NCI-H748 (cell line): ENCODE results near the gene FANCE.
A peak's percentile ranks its signal among the peaks of the same experiment; 100 is the strongest.

Source experiments
- DNase-seq: peaks from one replicate; lab custom pipeline; 2025; ENCODE audit not compliant: unreplicated experiment; lab: John Stamatoyannopoulos, UW

The FANCE gene

DNA sequence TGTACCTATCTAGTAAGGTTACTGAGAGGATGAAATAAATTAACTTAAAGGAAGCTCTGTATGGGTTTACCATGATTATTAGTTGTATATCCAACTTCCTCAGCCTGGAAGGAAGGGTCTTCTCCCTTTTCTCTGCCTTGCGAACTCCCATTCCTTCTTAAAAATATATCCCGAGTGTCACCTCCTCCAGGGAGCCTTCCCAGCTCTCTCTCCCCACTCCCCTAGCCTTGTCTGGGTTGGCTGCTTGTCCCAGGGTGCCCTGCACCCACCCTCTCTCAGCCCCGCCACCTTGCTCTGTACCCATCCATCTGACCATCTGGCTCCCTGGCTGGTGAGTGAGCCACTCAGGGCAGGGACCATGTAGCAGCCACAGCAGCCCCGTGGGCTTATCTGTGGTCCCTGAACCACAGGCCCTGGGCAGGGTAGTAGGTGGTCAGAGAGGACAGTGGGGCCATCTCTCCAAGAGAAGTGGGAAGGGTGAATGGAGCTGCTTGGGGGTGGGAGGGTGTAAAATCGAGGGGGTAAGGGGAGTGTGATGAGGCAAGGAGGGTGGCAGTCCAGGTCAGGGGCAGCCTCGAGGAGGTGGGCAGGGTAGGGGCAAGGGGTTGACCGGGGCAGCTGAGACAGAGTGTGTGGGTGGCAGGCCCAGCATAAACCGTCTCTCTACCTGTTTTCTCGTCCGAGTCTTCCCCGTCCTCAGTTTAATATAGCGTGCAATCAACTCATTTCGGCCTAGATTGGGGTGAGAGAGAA is 31.9 kb downstream of the FANCE start:
- DNase-seq: no peak

DNA sequence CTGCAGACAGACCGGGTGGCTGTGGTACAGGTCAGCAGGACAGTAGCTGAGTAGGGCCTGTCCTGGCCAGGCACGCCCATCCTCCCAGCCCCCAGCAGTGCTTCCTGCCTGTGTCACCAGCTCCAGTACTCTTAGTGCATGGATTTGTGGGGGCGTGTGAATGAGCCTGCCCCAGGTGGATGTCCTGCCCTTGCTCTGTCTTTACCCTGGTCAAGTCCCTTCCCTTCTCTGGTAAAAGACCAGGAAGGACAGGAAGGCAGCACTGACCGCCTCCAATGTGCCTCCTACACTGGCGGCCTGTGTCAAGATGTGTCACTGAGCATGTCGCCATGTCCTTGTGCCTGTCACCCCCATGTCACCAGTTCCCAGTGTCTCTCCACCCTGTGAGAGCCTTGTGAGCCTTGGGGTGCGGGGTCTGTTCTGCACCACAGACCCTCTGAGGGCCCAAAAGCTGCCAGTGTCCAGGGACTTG is 32.8 kb downstream of the FANCE start:
- no peak for DNase-seq

DNA sequence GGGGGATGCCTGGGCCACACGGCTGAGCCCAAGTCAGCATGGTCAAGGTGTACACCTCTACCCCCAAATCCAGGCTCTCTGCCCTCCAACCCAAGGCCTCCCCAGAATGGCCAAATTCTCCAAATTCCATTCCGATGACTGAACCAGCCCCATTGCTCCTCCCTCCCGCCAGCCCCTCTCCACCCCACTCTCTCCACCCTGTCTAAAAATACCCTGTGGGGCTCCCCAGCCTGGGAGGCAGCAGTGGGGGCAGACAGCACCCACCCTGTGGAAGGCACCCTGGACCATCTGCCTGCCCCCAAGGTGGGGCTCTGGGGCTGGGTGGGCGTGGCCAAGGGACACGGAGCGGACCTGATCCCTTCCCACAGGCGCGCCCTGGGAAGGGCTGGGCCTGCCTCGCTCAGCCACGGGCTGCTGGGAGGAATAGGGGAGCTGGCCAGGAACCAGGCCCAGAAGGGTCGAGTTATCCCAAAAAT is 33.3 kb downstream of the FANCE start:
- peak; percentile 18 for DNase-seq

DNA sequence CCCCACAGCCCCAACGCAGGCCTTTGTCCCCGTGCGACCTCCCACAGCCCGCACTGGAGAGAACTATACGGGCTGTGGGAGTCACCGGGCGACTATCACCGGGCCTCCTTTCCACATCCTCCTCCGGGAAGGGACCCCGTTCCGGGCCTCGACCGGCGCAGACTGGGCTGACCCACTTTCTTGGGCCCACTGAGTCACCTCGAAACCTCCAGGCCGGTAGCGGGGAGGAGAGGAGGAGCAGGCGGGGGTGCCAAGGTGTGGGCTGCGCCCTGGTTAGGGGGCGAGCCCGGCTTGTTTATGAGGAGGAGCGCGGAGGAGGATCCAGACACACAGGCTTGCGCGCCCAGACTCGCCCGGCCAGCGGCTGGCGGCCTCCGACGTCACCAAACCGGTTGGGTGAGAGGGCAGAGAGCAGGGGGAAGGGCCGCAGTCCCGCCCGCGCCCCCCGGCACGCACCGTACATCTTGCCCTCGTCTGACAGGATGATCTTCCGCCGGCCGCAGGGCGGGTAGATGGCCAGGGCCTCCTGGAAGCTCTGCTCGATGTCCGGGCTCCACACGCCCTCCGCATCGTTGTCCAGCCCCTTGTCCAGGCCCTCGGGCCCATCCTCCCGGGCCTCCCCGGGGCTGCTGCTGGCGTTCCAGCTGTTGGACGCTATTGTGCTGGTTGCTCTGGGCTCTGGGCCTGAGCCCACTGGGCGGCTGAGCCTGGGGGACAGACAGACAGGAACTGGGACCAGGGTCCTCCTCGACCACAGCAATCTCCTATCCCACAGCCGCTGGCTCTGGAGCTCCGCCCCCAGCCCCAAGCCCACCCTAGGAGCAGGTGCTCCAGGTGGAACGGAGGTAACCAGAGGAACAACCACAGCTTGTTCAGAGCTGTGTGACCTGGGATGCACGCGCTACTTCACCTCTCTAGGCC is 34.1 kb downstream of the FANCE start:
- DNase-seq: peak; percentile 93

DNA sequence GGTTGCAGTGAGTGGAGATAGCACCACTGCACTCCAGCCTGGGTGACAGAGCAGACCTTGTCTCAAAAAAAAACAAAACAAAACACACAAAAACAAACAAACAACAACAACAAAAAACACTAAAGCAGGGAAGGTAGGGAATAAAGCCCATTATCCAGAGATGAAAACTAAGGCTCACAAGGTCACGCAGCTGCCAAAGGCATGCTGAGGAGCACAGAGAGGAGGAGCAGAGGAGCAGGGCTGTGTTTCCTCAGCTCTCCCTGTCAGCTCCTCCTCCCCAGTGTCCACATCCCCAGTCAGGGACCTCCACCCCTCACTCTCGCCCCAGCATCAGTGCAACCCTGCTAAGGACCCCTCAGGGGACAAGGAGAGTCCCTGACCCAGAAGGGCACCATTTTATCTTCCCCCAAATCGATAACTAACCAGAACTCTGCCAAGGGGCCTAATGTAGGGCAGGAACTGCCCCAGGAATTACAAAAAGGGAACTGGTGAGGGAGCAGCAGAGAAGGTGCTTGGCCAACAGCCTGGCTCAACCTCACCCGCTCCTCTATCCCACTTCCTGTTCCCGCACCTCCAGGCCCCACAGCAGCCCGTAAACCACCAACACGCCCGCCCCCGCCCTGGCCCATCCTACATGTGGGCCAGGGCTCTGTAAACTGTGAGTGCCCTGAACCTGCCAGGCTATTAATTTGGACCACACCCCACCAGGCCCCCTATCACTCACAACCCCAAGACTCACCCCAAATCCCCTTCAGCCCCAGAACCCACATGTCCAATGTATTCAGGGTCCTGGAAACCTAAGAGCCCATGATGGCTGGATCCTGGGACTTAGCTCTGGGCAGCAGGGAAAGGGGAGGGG is 35.7 kb downstream of the FANCE start:
- DNase-seq: no peak

DNA sequence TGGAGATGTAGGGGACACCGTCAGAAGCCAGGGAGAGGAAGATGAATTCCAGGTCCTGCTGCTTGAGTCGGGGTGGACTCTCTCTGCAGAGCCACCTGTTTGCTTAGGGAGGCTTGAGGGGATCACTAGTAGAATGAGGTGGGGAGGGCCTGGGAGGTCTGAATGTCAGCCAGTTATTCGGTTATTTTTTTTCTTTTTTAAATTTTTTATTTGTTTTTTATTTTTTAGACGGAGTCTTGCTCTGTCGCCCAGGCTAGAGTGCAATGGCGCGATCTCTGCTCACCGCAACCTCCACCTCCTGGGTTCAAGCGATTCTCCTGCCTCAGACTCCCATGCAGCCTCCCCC is 36.4 kb downstream of the FANCE start:
- no peak for DNase-seq

DNA sequence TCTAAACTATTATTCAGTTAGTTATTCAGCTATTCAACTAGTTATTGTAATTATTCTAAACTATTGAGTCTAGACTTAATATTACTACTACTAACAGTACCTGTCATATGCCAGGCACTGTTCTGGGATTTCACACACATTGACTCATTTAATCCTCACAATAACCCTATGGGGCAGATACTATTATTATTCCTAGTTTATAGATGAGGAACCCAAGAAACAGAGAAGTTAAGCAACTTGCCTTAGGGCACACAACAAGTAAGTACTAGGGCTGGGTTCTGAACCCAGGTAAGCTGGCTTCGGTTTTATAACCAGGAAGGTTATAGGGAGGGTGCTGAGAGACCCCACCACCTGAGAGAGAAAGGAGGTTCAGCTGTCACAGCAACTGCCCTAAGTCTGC is 36.9 kb downstream of the FANCE start:
- no peak for DNase-seq

DNA sequence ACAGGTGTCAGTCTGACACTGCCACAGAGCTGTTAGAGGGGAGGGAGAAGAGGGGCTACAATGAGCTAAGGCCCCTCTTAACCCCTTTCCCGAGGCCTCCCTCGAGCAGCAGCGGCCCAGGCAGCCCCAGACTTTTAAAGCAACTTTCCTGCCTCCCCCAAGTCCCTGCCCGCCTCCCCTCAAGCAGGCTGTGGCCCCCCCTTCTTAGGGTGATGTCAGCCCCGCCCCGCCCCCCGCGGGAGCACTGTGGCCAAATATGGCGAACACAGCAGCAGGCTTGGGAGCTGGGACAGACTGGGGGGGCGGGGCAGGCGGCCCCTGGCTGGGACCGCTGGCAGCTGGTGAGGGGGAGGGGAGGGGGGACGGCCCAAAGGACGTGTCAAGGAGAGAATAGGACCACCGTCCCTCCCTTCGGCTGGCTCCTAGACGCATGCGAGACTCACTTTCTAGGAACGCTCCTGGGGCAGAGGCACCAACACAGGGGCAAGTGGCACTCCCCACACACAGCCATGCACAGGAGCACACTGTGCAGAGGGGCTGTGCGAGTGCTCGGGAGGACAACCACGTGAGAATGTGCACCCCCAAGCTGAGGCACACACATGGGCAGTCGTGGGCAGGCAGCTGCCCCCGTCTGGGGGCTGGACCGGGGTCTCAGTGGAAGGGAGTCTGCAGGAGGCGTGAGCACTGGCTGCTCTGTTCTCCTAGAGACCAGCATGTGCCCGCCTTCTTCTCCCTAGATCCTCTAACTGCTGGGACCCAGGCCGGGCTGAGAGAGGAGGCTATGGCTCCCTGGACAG is 38.1 kb downstream of the FANCE start:
- DNase-seq: no peak

DNA sequence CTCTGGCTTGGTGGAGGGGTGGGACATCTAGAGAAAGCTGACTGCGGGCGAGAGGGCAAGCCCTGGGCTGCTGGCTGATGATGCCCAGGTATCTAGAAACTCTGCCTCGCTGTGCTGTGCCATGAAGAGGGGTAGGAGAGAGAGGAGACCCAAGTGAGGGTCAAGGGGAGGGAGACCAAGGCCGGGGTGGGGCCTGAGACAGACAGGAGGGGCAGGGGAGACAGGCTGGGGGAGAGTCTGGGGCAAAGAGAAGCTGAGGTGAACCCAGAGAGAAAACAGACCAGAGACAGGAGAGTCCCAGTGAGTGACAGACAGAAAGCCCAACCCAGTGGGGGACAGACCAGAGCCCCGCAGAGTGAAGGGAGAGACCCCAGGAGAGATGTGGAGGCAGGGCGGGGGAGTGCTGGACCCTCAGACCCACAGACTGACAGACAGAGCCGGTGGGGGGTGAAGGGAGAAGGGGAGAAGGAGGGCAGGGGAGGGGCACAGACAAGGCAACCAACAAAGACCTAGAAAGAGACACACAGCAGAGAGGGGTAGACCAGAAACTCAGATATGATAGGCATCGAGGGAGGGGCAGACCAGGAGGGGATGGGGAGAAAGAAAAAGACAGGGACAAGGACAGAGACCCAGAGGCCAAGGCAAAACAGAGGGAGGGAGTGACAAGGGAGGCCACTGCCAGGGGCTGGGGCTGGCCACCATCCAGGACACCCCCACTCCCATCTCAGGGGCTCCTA is 38.9 kb downstream of the FANCE start:
- no peak for DNase-seq

DNA sequence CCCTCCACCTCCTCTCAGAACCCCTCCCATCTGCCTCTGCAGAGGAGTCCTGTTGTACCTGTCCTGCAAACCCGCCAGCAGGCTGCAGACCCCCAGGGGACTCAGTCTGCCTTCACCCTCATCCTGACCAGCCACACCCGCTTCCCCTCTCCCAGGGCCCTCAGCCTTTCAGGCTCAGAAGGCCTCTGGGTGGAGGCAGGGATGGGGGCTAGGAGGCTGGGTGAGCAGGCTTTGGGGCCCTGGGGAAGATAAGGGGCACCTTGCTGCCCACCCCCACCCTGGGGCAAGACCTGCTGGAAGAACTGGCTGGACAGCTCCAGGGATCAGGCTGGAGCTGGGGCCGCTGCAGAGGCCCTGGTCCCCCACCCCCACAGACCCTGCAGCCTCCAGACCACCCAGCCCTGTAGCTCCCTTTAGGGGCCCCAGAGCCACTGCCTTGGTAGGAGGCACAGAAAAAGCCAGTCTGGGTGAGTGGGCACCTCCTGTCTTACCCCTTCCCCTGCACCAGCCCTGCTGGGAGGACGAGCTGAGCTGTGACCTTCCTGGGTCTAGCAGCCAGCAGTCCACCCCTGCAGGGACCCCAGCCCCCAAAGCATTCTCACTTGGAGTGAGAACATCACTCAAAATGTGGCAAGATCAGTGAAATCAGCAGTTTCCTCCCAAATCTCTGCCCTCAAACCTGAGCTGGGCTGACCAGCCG is 39.6 kb downstream of the FANCE start:
- peak; percentile 27 for DNase-seq

DNA sequence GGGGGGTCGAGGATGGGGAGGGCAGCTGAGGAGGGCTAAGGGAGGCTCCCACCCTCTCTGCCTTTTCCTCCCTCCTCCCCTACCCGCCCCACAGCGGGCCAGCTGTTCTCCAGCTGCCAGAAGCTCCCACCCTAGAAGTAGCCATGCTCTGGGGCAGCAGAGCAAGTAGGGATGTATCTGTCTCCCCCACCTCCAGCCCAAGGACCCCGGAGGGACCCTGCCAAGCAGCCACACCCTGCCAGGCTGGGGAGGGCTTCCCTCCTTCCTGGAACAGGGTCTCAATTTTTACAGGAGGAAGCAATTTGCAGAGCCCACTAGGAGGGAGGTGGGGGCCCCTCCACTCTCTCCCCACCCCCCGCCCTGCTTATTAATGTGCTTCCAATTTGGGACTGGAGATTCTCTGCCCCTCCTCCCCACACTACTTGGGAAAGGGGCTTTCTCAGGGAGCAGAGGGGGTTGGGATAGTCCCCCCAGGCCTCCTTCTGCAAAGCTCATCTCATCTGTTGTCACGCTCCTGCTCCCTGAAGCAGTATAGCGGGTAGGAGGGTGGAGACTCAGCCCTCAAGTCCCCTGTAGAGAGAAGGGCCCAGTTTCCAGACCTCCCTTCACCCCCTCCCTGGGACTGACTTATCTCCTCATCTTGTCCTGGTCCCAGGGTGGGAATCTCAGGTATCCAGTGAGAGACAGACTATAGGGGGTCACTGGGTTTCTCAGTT is 40.3 kb downstream of the FANCE start:
- DNase-seq: no peak

DNA sequence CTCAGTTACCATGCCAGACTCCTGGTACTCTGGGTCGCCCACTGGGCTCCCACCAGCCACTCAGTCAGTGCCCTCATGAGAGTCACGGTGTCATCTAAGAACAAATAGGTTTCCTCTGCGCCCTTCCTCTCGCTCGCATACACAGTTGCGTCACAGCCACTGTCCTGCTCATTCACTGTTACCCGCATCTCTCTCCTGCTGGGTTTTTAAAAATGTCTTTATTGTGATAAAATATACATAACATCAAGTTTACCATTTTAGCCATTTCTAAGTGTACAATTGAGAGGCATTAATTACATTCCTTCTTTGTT is 40.8 kb downstream of the FANCE start:
- DNase-seq: no peak

DNA sequence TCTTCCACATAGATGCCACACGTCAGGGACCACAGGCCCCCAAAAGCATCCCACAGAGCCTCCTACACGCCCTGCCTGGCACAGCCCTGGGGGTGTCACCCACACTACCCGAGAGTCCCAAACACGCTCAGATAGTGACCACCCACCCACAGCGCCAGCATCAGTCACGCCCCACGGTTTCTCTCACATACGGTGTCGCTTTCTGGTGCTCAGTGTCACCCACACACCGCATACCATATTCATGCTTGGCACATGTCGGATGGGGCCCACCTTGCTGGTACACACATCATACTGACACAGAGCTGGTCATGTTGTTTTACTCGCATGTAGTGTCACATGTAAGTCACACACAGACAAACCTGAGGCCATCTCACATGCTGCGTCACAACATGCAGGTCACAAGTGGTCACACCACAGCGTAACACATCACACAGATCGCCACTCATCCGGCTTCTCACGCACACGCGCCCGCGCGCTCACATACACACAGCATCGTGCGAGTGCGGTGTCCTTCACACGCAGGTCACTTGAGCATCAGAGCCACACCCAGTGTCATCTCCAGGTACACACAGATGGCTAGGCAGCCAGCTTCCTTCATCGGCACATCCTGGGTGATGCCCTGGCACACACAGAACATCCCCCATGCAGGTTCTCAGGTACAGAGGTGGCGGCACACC is 41.3 kb downstream of the FANCE start:
- DNase-seq: peak; percentile 32

DNA sequence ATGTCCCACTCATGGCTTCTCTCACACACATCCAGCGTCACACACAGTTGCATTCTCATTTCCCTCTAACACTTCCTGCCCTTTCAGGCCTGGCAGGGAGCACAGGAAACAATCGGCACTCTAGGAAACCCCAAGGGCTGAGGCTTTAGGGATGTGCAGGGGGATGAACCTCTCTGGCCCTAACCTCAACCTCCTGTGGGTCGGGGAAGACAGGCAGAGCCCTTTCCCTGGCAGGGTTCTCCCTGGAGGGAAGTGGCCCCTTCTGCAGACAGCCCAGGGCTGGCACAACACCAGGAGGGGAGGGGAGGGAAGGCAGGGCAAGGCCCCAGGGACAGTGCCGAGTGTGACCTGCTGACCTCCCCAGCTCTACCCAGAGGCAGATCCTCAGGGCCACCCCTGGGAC is 42.0 kb downstream of the FANCE start:
- no peak for DNase-seq

DNA sequence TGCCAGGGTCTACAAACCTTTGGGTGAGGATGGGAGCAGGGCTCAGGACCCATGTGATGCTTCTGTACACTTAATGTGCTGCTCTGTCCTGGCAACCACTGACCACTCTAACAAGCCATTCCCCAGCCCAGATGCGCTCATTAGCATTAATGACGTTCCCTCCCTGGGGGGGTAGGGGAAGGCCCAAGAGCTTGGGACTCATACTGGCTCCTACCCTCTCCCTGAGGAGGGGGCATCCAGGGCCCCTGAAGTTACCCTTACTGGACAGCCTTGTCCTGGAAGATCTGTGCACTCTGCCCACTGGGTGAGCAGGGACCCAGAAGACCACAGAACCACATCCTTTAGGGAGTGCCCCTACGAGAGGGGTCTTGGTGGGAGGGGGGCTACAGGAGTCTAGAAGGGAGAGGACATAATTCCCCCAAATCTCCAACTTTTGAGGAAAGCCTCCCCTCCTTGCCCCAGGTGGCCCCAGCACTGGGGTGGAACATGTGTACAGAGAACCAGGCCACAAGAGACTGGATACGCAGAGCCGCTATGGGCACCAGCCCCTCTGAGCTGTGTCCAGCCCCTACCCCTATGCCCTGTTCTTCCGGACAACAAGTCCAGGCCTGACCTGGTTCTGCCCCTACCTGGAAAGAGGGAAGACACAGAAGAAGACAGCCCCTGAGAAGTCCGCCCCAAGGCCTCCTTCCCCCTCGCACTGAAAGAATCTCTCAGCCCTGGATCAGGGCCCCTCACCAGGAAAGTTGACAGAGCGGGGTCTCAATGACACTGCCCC is 43.3 kb downstream of the FANCE start:
- DNase-seq: no peak

DNA sequence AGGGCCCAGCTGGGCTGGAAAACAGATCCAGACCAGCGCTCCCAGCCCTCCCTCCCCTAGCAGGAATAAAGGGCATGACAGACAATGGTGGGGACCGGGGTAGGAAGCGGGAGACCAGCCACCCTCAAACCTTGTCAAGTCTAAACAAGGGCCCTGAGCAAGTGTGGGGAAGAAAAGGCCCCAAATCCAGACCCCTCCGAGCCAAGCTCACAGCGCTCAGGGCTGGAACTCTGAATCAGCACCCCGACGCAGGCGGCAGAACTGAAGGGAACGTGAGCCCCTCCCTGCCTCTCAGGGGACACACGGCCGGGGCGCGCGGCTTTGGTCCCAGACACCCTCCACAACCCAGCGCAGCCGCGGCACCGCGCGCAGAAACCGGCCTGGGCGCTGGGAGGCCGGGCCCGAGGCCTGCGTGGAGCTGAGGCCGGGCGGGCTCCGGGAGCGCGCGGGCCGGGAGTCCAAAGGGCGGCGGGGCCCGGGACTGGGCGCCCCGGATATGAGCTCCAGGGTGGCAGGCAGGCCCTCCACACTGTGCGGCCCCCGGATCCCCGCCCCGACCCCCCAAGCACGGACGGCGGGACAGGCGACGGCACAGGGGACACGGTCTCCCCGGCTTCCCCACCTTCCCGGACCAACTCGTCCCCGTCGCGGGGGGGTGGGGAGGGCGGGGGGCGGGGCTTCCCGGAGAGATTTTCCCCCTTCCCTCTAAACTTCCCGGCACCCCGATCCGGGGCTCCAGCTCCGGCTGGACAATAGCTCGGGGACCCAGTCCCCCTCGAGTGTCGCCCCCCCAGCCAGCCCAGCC is 44.1 kb downstream of the FANCE start:
- no peak for DNase-seq
